HG02623 (cell line): ENCODE measurements around the gene CIDEA.
"Not testable (repeated sequence)": the region's sequence is repeated elsewhere in the genome, so short reads cannot be mapped to it uniquely, and the experiment has no call there.

Experiments used
- ATAC-seq: cut with Tn5 transposase; IDR thresholded peaks from one replicate; pipeline ENCODE4 v1.9.1; 2021; ENCODE audit warnings: moderate library complexity; ENCODE audit not compliant: unreplicated experiment

The CIDEA gene

GRCh38 chr18:12236934-12237832, 17.0 kb upstream of the CIDEA start:
- peak; percentile 70 for ATAC-seq

GRCh38 chr18:12238826-12239225, 15.3 kb upstream of the CIDEA start:
- ATAC-seq = no peak

- ATAC-seq = no peak
These were observed 14.7 kb upstream of the CIDEA start for GRCh38 chr18:12239431-12239830.

- no peak for ATAC-seq
These were observed 11.4 kb upstream of the CIDEA start for GRCh38 chr18:12242658-12243260.

GRCh38 chr18:12243272-12243671, 10.9 kb upstream of the CIDEA start:
- not testable (repeated sequence) for ATAC-seq

GRCh38 chr18:12245793-12246135, 8.4 kb upstream of the CIDEA start:
- ATAC-seq = no peak

GRCh38 chr18:12246849-12247808, 7.0 kb upstream of the CIDEA start:
- ATAC-seq = no peak

- no peak for ATAC-seq
These were observed 6.2 kb upstream of the CIDEA start for GRCh38 chr18:12247946-12248345.

- no peak for ATAC-seq
These were observed 5.0 kb upstream of the CIDEA start for GRCh38 chr18:12248926-12249720.

GRCh38 chr18:12251311-12251710, 2.9 kb upstream of the CIDEA start:
- no peak for ATAC-seq

- no peak for ATAC-seq
These were observed 2.1 kb upstream of the CIDEA start for GRCh38 chr18:12252061-12252460.

- no peak for ATAC-seq
These were observed 1.1 kb upstream of the CIDEA start for GRCh38 chr18:12253027-12253426.

GRCh38 chr18:12253663-12254135, 462 bp upstream of the CIDEA start:
- no peak for ATAC-seq

- ATAC-seq = no peak
These were observed 805 bp downstream of the CIDEA start for GRCh38 chr18:12254820-12255511.

GRCh38 chr18:12255626-12256026, 1.5 kb downstream of the CIDEA start:
- no peak for ATAC-seq

- ATAC-seq = no peak
These were observed 2.8 kb downstream of the CIDEA start for GRCh38 chr18:12256951-12257350.

- no peak for ATAC-seq
These were observed 4.0 kb downstream of the CIDEA start for GRCh38 chr18:12257996-12258718.

GRCh38 chr18:12258719-12259705, 4.9 kb downstream of the CIDEA start:
- ATAC-seq = no peak
